CD14-positive monocyte (primary cell): Measurements from ENCODE around the gene UBAP2. TPM values are rescaled to one million over a fixed set of nuclear protein-coding genes. Genes with fewer than 3 reads are reported as not detected.

Source experiments
- DNase-seq, 3 donors: peaks; one replicate each; pipeline ENCODE4 v3.0.0-alpha.2; 2011 to 2022
- H2AFZ ChIP-seq: 2 replicates; pipeline ENCODE4 v1.6.0; 2012; ENCODE audit warnings: mild to moderate bottlenecking, low read depth, low read length, inconsistent platforms; ENCODE audit not compliant: insufficient read depth, poor library complexity, severe bottlenecking
- H3K27ac ChIP-seq, 2 donors: 1 replicate in 1 of 2; 2 replicates in 1 of 2; pipeline ENCODE4 v1.5.1; 2012 to 2013; ENCODE audit warnings: low read length in 2 of 2, control low read depth in 1 of 2, inconsistent platforms in 1 of 2, low read depth in 1 of 2, mild to moderate bottlenecking in 1 of 2
- H3K27me3 ChIP-seq, 2 donors: one replicate each; pipeline versions ENCODE4 v1.6.0 to v1.6.1; 2011 to 2013; ENCODE audit warnings: low read length in 2 of 2; ENCODE audit not compliant: control insufficient read depth in 2 of 2, insufficient read depth in 2 of 2
- H3K36me3 ChIP-seq, 2 donors: replicated peaks in 1 of 2; 1 replicate in 1 of 2; 2 replicates in 1 of 2; pipeline versions ENCODE4 v1.5.1 to v1.6.1; 2012 to 2013; ENCODE audit warnings: low read length in 2 of 2, control low read depth in 1 of 2, inconsistent platforms in 1 of 2, mild to moderate bottlenecking in 1 of 2; ENCODE audit not compliant: insufficient read depth in 2 of 2, control insufficient read depth in 1 of 2
- H3K4me1 ChIP-seq, 2 donors: 1 replicate in 1 of 2; 2 replicates in 1 of 2; pipeline versions ENCODE4 v1.5.1 to v1.6.1; 2012 to 2013; ENCODE audit warnings: low read length in 2 of 2, control low read depth in 1 of 2, inconsistent platforms in 1 of 2, mild to moderate bottlenecking in 1 of 2, moderate library complexity in 1 of 2; ENCODE audit not compliant: insufficient read depth in 2 of 2, control insufficient read depth in 1 of 2
- H3K4me2 ChIP-seq: replicated peaks from 2 replicates; pipeline ENCODE3; 2012; ENCODE audit warnings: low read length, moderate library complexity, mild to moderate bottlenecking; ENCODE audit not compliant: poor library complexity, severe bottlenecking; ENCODE audit errors: extremely low read depth
- H3K4me3 ChIP-seq, 3 experiments: fragments of 200-600 bp in 1 of 3; sonication (generic) in 1 of 3; replicated peaks in 1 of 3; 1 replicate in 2 of 3; 2 replicates in 1 of 3; pipeline ENCODE4 v1.5.1; 2011 to 2013; ENCODE audit warnings: low read length in 3 of 3, mild to moderate bottlenecking in 3 of 3, control low read depth in 2 of 3, low read depth in 2 of 3, inconsistent platforms in 1 of 3, moderate library complexity in 1 of 3
- H3K79me2 ChIP-seq: 2 replicates; pipeline ENCODE4 v1.6.0; 2012; ENCODE audit warnings: mild to moderate bottlenecking, control low read depth, inconsistent platforms, low read length, moderate library complexity; ENCODE audit not compliant: insufficient read depth
- H3K9ac ChIP-seq: 2 replicates; pipeline ENCODE4 v1.6.0; 2017; ENCODE audit warnings: low read length, mild to moderate bottlenecking; ENCODE audit not compliant: insufficient read depth, poor library complexity, severe bottlenecking
- H3K9me3 ChIP-seq, 2 donors: replicated peaks in 1 of 2; 1 replicate in 1 of 2; 2 replicates in 1 of 2; pipeline versions ENCODE4 v1.5.1 to v1.6.1; 2012 to 2013; ENCODE audit warnings: low read length in 2 of 2, control low read depth in 1 of 2; ENCODE audit not compliant: control insufficient read depth in 1 of 2, insufficient read depth in 1 of 2
- H4K20me1 ChIP-seq: 2 replicates; pipeline ENCODE4 v1.6.0; 2012; ENCODE audit warnings: mild to moderate bottlenecking, low read length, control low read depth, moderate library complexity; ENCODE audit not compliant: insufficient read depth
- H3K27ac Mint-ChIP-seq, 7 donors: one replicate each; pipeline ENCODE4 v1.8.0; 2020; ENCODE audit warnings: mild to moderate bottlenecking in 7 of 7, mixed read lengths in 7 of 7, moderate library complexity in 6 of 7, inconsistent platforms in 2 of 7
- H3K27me3 Mint-ChIP-seq, 3 donors: one replicate each; pipeline ENCODE4 v1.8.0; 2021 to 2022; ENCODE audit warnings: low read depth in 3 of 3, mild to moderate bottlenecking in 3 of 3, mixed read lengths in 3 of 3, moderate library complexity in 3 of 3, inconsistent platforms in 1 of 3
- H3K36me3 Mint-ChIP-seq, 2 donors: one replicate each; pipeline ENCODE4 v1.8.0; 2020; ENCODE audit warnings: mixed read lengths in 2 of 2, inconsistent platforms in 1 of 2, mild to moderate bottlenecking in 1 of 2
- H3K4me1 Mint-ChIP-seq: one replicate; pipeline ENCODE4 v1.8.0; 2020; ENCODE audit warnings: mild to moderate bottlenecking, mixed read lengths
- H3K4me3 Mint-ChIP-seq, 2 donors: one replicate each; pipeline ENCODE4 v1.8.0; 2020; ENCODE audit warnings: mild to moderate bottlenecking in 2 of 2, mixed read lengths in 2 of 2, moderate library complexity in 1 of 2
- H3K9me3 Mint-ChIP-seq, 7 donors: one replicate each; pipeline ENCODE4 v1.8.0; 2020 to 2022; ENCODE audit warnings: mixed read lengths in 7 of 7, mild to moderate bottlenecking in 6 of 7, moderate library complexity in 6 of 7, inconsistent platforms in 2 of 7
- CTCF ChIP-seq: fragments of 200-600 bp; IDR thresholded peaks from one replicate; pipeline ENCODE4 v1.8.0; 2022; ENCODE audit warnings: antibody characterized with exemption, mild to moderate bottlenecking
- WGBS: methylation state at CpG from one replicate; pipeline ENCODE4 v1.1.5; 2013; ENCODE audit warnings: missing lambda C conversion rate; ENCODE audit not compliant: insufficient coverage; 5-methylcytosine and 5-hydroxymethylcytosine counted together
- intact Hi-C, 2 donors: fragments of 100-400 bp; cut with micrococcal nuclease; formaldehyde crosslinking; loops; one replicate each; pipeline versions ENCODE4 v1.15.0 to v1.15.1; 2023
- polyA plus RNA-seq, 3 donors: library from polyadenylated mRNA; depleted of rRNA in 1 of 3; unstranded in 2 of 3; stranded (reverse) in 1 of 3; fragments of 300-500 nt in 2 of 3; fragments of >200 nt in 1 of 3; fragmentation: Illumina TruSeq in 2 of 3; gene quantifications; 1 replicate in 2 of 3; 2 replicates in 1 of 3; pipeline ENCODE4 v1.2.3, GENCODE V29; 2012 to 2021

Gene UBAP2
- polyA plus RNA-seq, 3 donors = 4.3 to 13.0 (median 5.7) TPM

DNA sequence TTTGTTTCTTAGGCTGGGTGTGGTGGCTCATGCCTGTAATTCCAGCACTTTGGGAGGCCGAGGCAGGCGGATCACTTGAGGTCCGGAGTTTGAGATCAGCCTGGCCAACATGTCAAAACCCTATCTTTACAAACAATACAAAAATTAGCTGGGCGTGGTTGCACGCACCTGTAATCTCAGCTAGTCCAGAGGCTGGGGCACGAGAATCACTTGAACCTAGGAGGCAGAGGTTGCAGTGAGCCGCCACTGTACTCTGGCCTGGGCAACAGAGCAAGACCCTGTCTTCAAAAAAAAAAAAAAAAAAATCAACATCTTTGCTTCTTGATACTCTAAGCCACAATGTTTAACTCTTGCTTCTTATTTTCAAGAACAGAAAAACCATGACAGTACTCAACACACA is 16.1 kb downstream of the UBAP2 start:
- Histone ChIP-seq H3K9me3 (no peaks in the 10 kb centered on the region), H3K27me3 (no peaks in the 10 kb centered on the region), H3K4me1 (no peaks in the 10 kb centered on the region), H3K36me3 (peaks cover 3 to 24% of the 10 kb centered on the region in 2 donors), H3K4me3 (no peak overlapping the region), H3K79me2 (peaks cover 85% of the 10 kb centered on the region), H3K4me2 (no peak overlapping the region), H3K27ac (no peak overlapping the region), H2AFZ (no peak overlapping the region), H3K9ac (no peak overlapping the region), H4K20me1 (no peaks in the 10 kb centered on the region)
- Mint-ChIP-seq H3K9me3 (peaks cover 0 to 2% (median 0%) of the 10 kb centered on the region in 7 donors), H3K27me3 (peaks cover 0 to 2% (median 0%) of the 10 kb centered on the region in 3 donors), H3K36me3 (peaks cover 17 to 47% of the 10 kb centered on the region in 2 donors), H3K4me1 (peaks cover 5% of the 10 kb centered on the region), H3K4me3 (no peak overlapping the region), H3K27ac (peak overlapping the region in 2 of 7 donors; percentile 5 to 15)
- DNase-seq = no peak
- TF ChIP-seq CTCF = no peak
- WGBS = 100% methylated on average over 3 of the region's 7 CpGs
- intact Hi-C loops = no loop called here

- Histone ChIP-seq H3K27ac (no peak overlapping the region), H3K4me3 (no peak overlapping the region), H3K79me2 (peaks cover 87% of the 10 kb centered on the region), H4K20me1 (no peaks in the 10 kb centered on the region), H3K27me3 (no peaks in the 10 kb centered on the region), H3K9ac (no peak overlapping the region), H3K4me1 (no peaks in the 10 kb centered on the region), H3K36me3 (peaks cover 3 to 29% of the 10 kb centered on the region in 2 donors), H2AFZ (no peak overlapping the region), H3K4me2 (no peak overlapping the region), H3K9me3 (no peaks in the 10 kb centered on the region)
- no peak for DNase-seq
- Mint-ChIP-seq H3K4me3 (no peak overlapping the region), H3K36me3 (peaks cover 13 to 43% of the 10 kb centered on the region in 2 donors), H3K27ac (peak overlapping the region in 1 of 7 donors; percentile 60), H3K9me3 (peaks cover 0 to 1% (median 0%) of the 10 kb centered on the region in 7 donors), H3K4me1 (no peaks in the 10 kb centered on the region), H3K27me3 (no peaks in the 10 kb centered on the region)
- no peak for TF ChIP-seq CTCF
- WGBS = 100% methylated on average over 4 of the region's 11 CpGs
- intact Hi-C loops = no loop called here
Observed at GRCh38 chr9:34027845-34028574, 20.7 kb downstream of the UBAP2 start.
